Stomach smooth muscle (tissue), 2 donors: ENCODE measurements around the gene ACOT9.

Experiments
- H3K27ac ChIP-seq: one replicate; pipeline ENCODE4 v1.7.0; 2013; ENCODE audit warnings: mild to moderate bottlenecking, low read length, inconsistent platforms
- H3K27me3 ChIP-seq, 2 donors: one replicate each; pipeline ENCODE4 v1.7.0; 2013; ENCODE audit warnings: low read length in 2 of 2; ENCODE audit not compliant: insufficient read depth in 2 of 2, control insufficient read depth in 1 of 2
- H3K36me3 ChIP-seq, 2 donors: one replicate each; pipeline ENCODE4 v1.7.0; 2013; ENCODE audit warnings: low read length in 2 of 2; ENCODE audit not compliant: control insufficient read depth in 2 of 2, insufficient read depth in 2 of 2
- H3K4me1 ChIP-seq: one replicate; pipeline ENCODE4 v1.7.0; 2013; ENCODE audit warnings: low read length; ENCODE audit not compliant: control insufficient read depth, insufficient read depth
- H3K4me3 ChIP-seq, 2 donors: one replicate each; pipeline ENCODE4 v1.7.0; 2013; ENCODE audit warnings: low read length in 2 of 2
- H3K9ac ChIP-seq, 2 donors: one replicate each; pipeline ENCODE4 v1.7.0; 2013; ENCODE audit warnings: low read length in 2 of 2, mild to moderate bottlenecking in 1 of 2
- H3K9me3 ChIP-seq, 2 donors: one replicate each; pipeline ENCODE4 v1.7.0; 2013; ENCODE audit warnings: low read length in 2 of 2; ENCODE audit not compliant: control insufficient read depth in 2 of 2
- donor health status: healthy.
- donor health status: Pancreatic carcinoma.

ACOT9 gene

DNA sequence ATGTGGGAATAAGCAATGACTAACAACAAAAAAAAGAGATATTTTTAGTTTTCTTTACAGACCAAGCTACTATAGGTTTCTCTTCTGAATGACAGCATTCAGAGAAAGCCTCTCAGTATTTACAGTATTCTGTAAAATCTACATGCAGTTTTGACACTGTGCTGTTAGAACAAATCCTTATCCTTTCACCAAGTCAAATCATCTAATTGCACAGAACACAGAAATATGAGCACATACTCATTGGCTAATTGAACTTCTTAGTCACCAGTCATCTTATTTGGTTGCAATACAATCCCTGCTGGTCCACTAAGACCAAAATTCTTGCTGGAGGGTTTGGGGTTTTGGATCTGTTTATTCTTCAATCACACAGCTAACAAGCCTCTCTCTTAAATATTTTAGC lies 5.7 kb downstream of the ACOT9 start:
- H3K4me1 ChIP-seq = peaks cover 3% of the 10 kb centered on the region
- H3K9ac ChIP-seq = no peak overlapping the region
- H3K9me3 ChIP-seq = no peaks in the 10 kb centered on the region
- no peak overlapping the region for H3K4me3 ChIP-seq
- H3K36me3 ChIP-seq = no peaks in the 10 kb centered on the region
- H3K27me3 ChIP-seq = no peaks in the 10 kb centered on the region
- no peak overlapping the region for H3K27ac ChIP-seq

DNA sequence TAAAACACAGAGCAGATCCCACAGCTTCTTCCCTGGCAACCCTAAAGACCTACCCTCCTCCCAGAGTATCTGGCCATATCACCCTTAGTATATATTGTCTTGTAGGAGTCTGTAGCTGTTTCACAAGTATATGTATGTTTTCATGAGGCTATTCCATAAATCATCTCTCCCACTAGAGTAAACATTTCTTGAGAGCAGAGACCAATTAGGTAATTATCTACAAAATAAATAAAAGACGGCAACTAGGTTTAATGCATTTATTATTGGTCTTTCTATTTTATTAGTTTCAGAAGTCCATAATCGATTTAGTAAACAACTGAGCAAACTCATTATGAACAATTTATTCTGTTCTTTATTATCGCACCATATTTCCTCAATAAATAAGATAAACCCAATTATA lies 7.0 kb downstream of the ACOT9 start:
- no peak overlapping the region for H3K27ac ChIP-seq
- no peaks in the 10 kb centered on the region for H3K9me3 ChIP-seq
- no peaks in the 10 kb centered on the region for H3K27me3 ChIP-seq
- no peaks in the 10 kb centered on the region for H3K36me3 ChIP-seq
- peaks cover 3% of the 10 kb centered on the region for H3K4me1 ChIP-seq
- H3K4me3 ChIP-seq = no peak overlapping the region
- H3K9ac ChIP-seq = no peak overlapping the region

DNA sequence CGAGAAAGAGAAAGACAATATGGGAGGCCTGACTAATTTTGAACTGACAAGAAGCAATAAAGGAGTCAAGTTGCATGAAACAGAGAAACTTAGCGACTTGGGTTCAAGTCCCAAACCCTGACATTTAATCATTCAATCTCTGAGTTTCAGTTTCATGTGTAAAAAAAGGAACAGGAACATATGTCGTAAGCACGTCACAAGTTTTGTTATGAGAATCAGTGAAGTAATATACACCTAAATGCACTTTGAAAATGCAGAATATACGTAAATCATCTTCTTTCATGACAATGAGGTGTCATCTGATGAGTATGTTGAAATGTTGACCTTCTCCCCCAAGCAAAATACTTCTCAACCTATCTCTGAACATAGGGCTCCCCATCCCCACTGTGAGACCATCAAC lies 10.4 kb downstream of the ACOT9 start:
- Histone ChIP-seq H3K9me3 (no peaks in the 10 kb centered on the region), H3K27ac (no peak overlapping the region), H3K4me3 (no peak overlapping the region)

DNA sequence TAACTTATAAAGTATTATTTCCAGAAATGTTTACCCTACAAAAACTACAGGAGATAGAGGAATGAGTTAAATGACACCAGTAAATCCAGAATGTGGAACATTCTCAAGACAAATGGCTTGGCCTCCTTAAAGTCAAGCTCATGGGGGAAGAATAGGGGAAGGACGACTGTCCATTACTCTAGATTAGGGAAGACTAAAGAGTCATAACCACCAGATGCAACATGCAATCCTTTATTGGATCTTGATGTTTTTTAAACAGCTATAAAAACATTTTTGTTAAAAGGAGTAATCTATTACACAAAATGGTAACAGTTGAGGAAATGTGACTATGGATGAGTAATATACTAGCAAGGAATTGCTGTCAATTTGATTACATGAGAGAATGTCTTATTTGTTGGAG lies 11.1 kb downstream of the ACOT9 start:
- Histone ChIP-seq H3K4me1 (no peaks in the 10 kb centered on the region), H3K27ac (no peak overlapping the region), H3K4me3 (no peak overlapping the region), H3K9me3 (no peaks in the 10 kb centered on the region), H3K27me3 (peaks cover 0 to 2% of the 10 kb centered on the region in 2 donors), H3K9ac (no peak overlapping the region), H3K36me3 (peaks cover 5 to 7% of the 10 kb centered on the region in 2 donors)

More for the DNA sequence above, 10.4 kb downstream of the ACOT9 start:
- H3K36me3 ChIP-seq = peaks cover 5 to 7% of the 10 kb centered on the region in 2 donors
- H3K27me3 ChIP-seq = peaks cover 0 to 2% of the 10 kb centered on the region in 2 donors
- H3K4me1 ChIP-seq = no peaks in the 10 kb centered on the region
- no peak overlapping the region for H3K9ac ChIP-seq

DNA sequence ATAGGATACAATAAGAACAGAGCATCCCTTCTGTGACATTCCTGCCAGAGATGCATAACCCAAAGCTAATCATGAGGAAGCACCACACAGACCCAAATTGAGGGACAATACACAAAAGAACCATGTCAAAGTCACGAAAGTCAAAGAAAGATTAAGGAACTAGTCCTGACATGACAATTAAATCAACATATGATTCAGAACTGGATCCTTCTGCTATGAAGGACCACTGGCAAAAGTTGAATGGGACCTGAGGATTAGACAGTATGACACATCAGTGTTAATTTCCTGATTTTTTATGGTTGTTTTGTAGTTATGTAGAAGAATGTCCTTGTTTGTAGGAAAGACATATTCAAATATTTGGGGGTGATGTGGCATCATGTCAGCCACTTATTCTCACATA lies 13.9 kb downstream of the ACOT9 start:
- Histone ChIP-seq H3K27me3 (peaks cover 0 to 2% of the 10 kb centered on the region in 2 donors), H3K36me3 (peaks cover 5 to 9% of the 10 kb centered on the region in 2 donors), H3K9me3 (no peaks in the 10 kb centered on the region), H3K4me1 (no peaks in the 10 kb centered on the region), H3K27ac (no peak overlapping the region), H3K9ac (no peak overlapping the region), H3K4me3 (no peak overlapping the region)

DNA sequence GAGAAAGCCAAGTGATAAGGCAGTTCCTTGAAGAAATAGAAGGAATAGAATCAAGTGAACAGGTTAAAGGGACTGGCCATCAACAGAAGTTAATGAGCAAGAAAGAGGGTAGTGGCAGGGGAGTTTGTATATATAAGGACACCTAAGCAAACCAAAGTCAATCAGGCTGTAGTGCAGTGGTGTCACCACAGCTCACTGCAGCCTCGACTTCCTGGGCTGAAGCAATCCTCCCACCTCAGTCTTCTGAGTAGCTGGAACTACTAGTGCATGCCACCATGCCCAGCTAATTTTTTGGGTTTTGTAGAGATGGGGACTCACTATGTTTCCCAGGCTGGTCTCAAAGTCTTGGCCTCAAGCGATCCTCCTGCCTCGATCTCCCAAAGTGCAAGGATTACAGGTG lies 15.9 kb downstream of the ACOT9 start:
- Histone ChIP-seq H3K9me3 (no peaks in the 10 kb centered on the region), H3K4me3 (no peak overlapping the region), H3K27ac (no peak overlapping the region), H3K36me3 (peaks cover 5 to 13% of the 10 kb centered on the region in 2 donors), H3K4me1 (no peaks in the 10 kb centered on the region), H3K27me3 (peaks cover 0 to 2% of the 10 kb centered on the region in 2 donors), H3K9ac (no peak overlapping the region)

DNA sequence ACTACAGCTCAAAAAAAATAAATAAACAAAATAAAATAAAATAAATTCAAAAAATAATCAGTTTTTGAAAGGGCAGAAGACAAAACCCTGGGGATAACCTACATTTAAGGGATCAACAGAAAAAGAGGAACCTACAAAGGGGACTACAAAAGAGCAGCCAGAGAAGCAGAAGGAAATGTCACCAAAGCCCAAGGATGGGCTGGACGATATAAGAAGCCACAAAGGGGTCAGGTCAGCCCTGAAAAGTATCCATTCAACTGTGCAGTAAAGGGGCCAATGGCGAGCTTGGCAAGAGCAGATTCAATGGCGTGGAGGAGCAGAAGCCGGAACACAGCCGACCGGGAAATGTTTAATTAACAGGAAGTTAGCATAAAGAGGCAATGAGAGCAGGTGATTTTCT lies 16.9 kb downstream of the ACOT9 start:
- Histone ChIP-seq H3K9ac (no peak overlapping the region), H3K9me3 (no peaks in the 10 kb centered on the region), H3K4me1 (no peaks in the 10 kb centered on the region), H3K36me3 (peaks cover 5 to 13% of the 10 kb centered on the region in 2 donors), H3K27ac (no peak overlapping the region), H3K4me3 (no peak overlapping the region), H3K27me3 (peaks cover 0 to 2% of the 10 kb centered on the region in 2 donors)

DNA sequence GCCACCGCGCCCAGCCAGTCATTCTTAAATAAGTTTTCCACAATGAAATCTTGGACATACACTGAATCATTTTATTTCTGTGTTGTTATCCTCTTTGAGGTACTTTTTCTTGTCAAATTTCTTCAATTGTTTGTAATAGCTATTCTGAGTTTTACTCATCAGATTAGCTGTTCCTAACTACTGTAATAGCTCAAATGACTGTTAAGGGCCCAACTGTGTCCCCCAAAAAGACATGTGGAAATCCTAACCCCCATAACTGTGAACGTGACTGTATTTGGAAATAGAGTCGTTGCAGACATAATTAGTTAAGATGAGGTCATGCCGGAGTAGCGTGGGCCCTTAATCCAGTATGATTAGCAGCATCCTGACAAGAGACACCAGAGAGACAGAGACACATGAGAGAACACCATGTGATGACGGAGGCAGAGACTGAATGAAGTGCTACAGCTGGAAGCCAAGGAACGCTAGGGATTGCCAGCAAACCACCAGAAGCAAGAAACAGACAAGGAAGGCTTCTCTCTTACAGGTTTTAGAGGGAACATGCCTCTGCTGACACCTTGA lies 22.9 kb downstream of the ACOT9 start:
- no peak overlapping the region for H3K27ac ChIP-seq
- no peaks in the 10 kb centered on the region for H3K27me3 ChIP-seq
- H3K4me3 ChIP-seq = no peak overlapping the region
- H3K9ac ChIP-seq = no peak overlapping the region
- H3K9me3 ChIP-seq = no peaks in the 10 kb centered on the region
- H3K36me3 ChIP-seq = peaks cover 9 to 10% of the 10 kb centered on the region in 2 donors
- no peaks in the 10 kb centered on the region for H3K4me1 ChIP-seq

DNA sequence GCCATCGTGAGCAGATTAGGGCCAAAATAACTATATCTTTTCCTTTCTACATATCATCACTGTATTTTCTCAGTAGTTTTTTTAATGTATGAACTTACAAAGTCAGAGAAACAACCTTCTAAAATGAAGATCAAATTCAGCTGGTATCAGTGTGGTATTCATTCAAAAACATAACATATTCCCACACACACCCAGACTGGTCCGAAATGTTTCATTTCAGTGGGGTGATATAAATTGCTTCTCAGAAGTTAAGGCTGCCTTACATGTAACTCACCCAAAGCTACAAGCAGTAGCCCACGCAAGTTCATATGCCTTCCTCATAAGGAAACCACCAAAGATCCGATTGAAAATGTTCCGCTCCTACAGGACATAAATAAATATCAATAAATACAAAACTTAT lies 37.8 kb downstream of the ACOT9 start:
- H3K4me1 ChIP-seq = no peaks in the 10 kb centered on the region
- no peak overlapping the region for H3K27ac ChIP-seq
- no peaks in the 10 kb centered on the region for H3K27me3 ChIP-seq
- H3K9ac ChIP-seq = no peak overlapping the region
- H3K4me3 ChIP-seq = no peak overlapping the region
- no peaks in the 10 kb centered on the region for H3K9me3 ChIP-seq
- peaks cover 11% of the 10 kb centered on the region in 2 donors for H3K36me3 ChIP-seq

DNA sequence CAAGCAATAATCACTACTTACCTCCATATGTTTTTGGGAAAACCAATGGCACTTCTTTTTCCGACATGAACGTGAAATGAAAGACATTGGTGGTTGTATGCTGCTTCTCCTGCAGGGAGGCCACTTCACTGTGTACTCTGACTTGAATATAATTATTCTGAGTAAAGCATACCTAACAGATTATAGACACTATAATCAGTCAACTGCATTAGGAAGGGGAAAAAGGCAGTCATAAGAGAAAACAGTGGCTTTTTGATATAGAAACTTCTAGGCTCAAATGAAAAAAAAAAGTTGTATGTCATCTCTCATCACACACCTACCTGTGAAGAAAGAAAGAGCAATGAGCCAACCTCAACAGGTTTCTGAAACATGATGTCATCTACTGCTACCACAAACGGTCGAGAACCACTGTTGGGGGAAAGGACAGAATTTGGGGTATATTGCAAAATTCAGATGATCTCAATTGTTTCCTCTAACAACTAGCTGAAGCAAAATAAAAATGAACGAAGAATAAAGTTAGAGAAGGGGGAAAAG lies 38.3 kb downstream of the ACOT9 start:
- no peak overlapping the region for H3K9ac ChIP-seq
- H3K27ac ChIP-seq = no peak overlapping the region
- no peaks in the 10 kb centered on the region for H3K4me1 ChIP-seq
- no peaks in the 10 kb centered on the region for H3K27me3 ChIP-seq
- H3K36me3 ChIP-seq = peaks cover 11% of the 10 kb centered on the region in 2 donors
- H3K4me3 ChIP-seq = no peak overlapping the region
- no peaks in the 10 kb centered on the region for H3K9me3 ChIP-seq

DNA sequence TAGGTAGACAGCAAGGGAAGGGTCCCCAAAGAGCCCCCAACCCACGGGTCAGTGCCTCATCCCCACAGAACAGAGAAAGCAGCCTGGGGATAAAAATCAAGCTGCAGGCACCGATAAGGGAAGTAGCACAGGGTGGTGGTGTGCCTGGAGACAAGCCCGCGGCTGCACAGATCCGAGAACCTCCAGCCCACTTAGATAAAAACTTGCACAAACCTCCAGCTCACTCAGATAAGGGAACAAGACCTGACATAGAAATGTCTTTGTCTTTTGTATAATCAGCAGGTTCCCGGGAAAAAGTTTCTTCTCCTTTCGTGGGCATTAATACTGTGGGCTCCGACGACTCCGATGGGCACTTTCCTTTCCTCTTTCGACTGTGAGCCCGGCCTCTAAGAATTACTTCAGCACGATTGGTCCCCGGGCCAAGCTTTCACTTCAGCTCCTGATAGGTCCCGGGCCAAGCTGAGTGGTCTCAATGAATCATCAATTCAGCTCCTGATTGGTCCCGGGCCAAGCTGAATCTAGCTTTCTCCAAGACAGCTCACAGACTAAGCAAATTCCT lies 43.4 kb downstream of the ACOT9 start:
- no peaks in the 10 kb centered on the region for H3K4me1 ChIP-seq
- peaks cover 6 to 8% of the 10 kb centered on the region in 2 donors for H3K36me3 ChIP-seq
- no peak overlapping the region for H3K27ac ChIP-seq
- no peaks in the 10 kb centered on the region for H3K27me3 ChIP-seq
- H3K4me3 ChIP-seq = no peak overlapping the region
- no peaks in the 10 kb centered on the region for H3K9me3 ChIP-seq
- no peak overlapping the region for H3K9ac ChIP-seq
